H1 (cell line): ENCODE results near the gene NCKIPSD.

ENCODE experiments used
- CHD1 ChIP-seq: IDR thresholded peaks from 2 replicates; pipeline ENCODE4 v1.6.1; 2012; ENCODE audit warnings: low read depth, low read length, improper control_type of control experiment
- MAX ChIP-seq: IDR thresholded peaks from 2 replicates; pipeline ENCODE4 v1.6.1; 2012; ENCODE audit warnings: inconsistent platforms
- ZNF274 ChIP-seq: IDR thresholded peaks from 2 replicates; pipeline ENCODE4 v1.7.0; 2012; ENCODE audit warnings: low read length, borderline replicate concordance; ENCODE audit errors: extremely low read depth

GRCh38 chr3:48655063-48655462 is 30.7 kb downstream of the NCKIPSD start:
- TF ChIP-seq CHD1 (no peak), MAX (no peak), ZNF274 (no peak)
